GM18870 (cell line): ENCODE results near the gene USPL1.
"Not testable (repeated sequence)": the region's sequence is repeated elsewhere in the genome, so short reads cannot be mapped to it uniquely, and the experiment has no call there.

Experiments
- ATAC-seq: cut with Tn5 transposase; IDR thresholded peaks from one replicate; pipeline ENCODE4 v1.9.1; 2021; ENCODE audit warnings: moderate library complexity; ENCODE audit not compliant: unreplicated experiment

USPL1 gene

GRCh38 chr13:30615866-30616541 is 1.7 kb upstream of the USPL1 start:
- ATAC-seq, result no peak

- ATAC-seq, result peak; percentile 27
Observed at GRCh38 chr13:30616927-30617314, 799 bp upstream of the USPL1 start.

DNA sequence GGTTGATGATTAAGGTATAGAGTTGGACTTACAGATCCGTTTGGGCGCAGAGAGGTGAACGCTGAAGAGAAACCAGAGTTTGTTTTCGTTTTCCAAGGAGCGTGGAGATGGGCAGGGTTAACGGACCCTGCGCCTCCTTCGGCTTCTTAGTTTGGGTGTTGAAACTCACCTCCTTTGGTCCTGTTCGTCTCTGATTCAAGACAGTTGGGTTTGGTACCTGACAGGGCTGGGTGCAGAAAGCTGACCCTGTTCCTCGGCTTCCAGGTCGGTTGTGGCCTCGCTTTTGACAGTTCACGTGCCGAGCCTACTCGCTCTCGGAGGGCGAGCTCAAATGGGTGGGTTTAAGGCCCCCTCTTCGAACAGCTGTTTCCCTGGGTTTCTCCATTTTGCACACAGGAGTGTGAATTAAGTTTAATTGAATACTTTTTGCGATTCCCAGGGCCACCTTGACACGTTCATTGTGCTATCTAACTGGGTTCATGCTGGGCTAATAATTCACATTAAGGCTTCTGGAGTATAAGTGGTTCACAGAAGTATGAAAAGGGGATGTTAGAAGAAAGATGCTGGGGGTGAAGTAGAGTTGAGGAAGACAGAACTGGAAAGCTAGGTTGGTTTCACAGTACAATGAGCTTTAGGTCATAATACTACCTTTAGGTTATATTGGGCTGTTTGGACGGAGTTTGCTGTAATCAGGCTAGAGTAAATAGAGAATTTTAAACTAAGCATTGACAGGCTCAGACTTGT is 638 bp downstream of the USPL1 start:
- ATAC-seq, result peak; percentile 1

DNA sequence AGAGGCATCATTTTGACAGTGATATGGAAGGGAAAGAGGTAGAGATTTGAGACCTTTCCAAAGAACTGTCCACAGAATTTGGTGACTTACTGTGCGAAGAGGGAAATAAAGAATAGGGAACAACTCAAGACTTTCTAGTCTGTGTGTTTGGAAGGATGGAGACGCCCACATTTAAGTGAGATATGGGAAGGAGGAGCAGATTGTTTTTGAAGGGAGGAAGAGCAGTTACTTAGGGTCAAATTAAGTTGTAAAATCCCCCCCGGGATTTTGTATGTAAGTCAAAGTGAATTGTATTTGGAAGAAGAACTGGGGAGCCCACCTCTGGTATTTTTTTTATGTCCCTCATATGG is 1.2 kb downstream of the USPL1 start:
- no peak for ATAC-seq

GRCh38 chr13:30619731-30620130 is 2.0 kb downstream of the USPL1 start:
- ATAC-seq, result no peak

DNA sequence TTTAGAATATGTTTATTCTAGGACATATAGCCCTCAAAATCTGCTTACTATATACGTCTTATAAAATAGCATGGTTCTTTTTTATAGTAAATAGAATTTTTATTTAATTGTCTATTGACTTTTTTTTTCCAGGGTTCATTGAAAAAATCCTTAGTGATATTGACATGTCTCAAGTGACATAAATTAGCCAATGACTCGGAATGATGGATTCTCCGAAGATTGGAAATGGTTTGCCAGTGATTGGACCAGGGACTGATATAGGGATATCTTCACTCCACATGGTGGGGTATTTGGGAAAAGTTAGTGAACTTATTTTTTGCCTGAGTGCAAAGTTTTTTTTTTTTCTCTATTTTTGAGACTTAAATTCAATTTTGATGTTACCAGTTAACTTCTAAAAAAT is 3.2 kb downstream of the USPL1 start:
- no peak for ATAC-seq

- no peak for ATAC-seq
Observed at GRCh38 chr13:30622551-30622950, 4.8 kb downstream of the USPL1 start.

GRCh38 chr13:30623392-30623791 is 5.7 kb downstream of the USPL1 start:
- no peak for ATAC-seq

GRCh38 chr13:30624630-30625029 is 6.9 kb downstream of the USPL1 start:
- ATAC-seq, result no peak

GRCh38 chr13:30629527-30629926 is 11.8 kb downstream of the USPL1 start:
- ATAC-seq, result no peak

DNA sequence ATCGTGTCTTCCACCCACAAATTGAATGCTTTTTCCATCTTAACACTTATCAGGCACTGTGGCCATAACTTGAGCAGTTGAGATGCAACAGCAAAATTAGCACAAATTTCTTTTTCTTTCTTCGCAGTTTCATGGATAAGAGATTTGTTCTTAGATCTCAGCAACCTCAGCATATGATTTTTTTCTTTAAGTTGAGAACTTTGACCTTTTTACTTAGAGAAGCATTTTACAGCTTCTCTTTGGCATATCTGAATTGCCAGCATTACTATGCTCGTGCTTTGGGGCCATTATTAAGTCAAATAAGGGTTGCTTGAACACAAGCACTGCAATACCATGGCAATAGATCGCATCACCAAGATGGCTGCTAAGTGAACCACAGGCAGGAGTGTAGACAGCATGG is 16.1 kb downstream of the USPL1 start:
- ATAC-seq, result no peak

DNA sequence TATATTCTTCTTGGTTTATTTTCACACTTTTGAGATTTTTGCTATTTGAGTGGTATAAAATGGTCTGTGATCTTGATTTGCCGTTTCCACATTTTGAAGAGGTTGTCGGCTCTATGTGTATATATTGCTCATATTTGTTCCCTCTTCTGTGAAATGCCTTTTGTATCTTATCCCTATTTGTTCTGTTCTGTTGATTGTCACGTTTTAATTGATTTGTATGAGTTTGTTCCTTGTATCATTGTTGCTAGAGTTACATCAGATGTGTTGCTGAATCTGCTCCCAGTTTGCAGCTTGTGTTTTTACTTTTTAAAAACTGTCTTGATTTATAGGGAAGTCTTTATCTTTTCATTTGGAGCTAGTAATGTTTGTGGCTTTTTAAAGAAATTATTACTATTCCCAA is 17.1 kb downstream of the USPL1 start:
- ATAC-seq, result no peak

GRCh38 chr13:30638301-30638700 is 20.6 kb downstream of the USPL1 start:
- no peak for ATAC-seq

- no peak for ATAC-seq
Observed at GRCh38 chr13:30639671-30640070, 22.0 kb downstream of the USPL1 start.

DNA sequence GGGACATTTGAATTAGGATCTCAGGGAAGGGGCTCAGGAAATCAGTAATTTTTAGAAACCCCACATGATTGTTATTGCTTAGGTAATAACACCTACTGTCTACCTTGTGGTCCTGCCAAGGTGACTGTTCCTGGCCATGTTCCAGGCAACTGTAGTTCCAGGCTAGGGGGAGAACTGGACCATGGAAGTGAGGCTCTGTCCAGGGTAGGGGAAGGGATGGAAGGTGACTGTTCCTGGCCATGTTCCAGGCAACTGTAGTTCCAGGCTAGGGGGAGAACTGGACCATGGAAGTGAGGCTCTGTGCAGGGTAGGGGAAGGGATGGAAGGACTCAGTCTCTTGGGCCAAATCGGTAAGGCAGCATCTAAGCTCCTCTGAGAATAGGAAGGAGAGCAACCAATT is 23.5 kb downstream of the USPL1 start:
- ATAC-seq, result not testable (repeated sequence)

DNA sequence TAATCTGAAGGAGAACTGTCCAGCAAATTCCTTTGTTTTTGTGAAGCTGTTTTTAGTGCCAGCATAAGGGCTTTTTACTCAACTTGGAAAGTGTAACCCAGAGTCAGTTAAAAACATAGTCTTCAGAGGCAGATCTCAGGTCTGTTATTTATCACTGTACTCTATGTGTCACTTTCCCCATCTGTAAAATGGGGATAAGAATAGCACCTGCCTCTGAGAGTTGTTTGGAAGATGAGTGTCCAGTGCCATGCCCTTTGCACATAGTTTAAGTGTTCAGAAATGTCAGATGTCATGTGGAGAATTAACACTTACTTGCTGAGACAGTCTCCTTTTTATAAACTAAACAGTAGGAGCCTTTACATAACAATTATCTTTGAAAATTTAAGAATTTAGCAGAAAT is 27.9 kb downstream of the USPL1 start:
- ATAC-seq, result no peak

DNA sequence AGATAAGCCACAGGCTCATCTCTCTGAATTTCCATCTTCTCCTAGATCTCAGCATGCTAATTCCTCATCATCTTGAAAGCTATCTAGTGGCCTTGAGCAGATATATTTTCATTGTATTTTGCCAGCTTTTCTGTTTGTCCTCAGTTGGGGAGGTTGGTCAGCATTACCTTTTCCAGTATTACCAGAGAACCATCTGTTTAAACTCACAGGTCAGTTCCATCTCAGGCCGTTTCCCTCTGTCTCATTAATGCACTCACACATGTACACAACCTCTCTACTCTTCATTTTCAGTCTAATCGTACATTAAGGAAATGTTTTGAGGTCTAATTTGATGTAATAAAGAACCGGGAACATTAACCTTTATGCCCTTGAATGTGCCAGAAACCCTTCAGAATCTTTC is 29.7 kb downstream of the USPL1 start:
- no peak for ATAC-seq

GRCh38 chr13:30647824-30648521 is 30.3 kb downstream of the USPL1 start:
- ATAC-seq, result no peak

GRCh38 chr13:30648522-30649012 is 30.8 kb downstream of the USPL1 start:
- no peak for ATAC-seq

GRCh38 chr13:30651648-30652047 is 33.9 kb downstream of the USPL1 start:
- not testable (repeated sequence) for ATAC-seq

- no peak for ATAC-seq
Observed at GRCh38 chr13:30652746-30653386, 35.1 kb downstream of the USPL1 start.
